HK-2 (cell line): ENCODE results near the gene KRTAP12-4.
"Not testable (repeated sequence)": the region's sequence is repeated elsewhere in the genome, so short reads cannot be mapped to it uniquely, and the experiment has no call there.

Experiments used
- DNase-seq: peaks from one replicate; pipeline ENCODE4 v3.0.0-alpha.2; 2018; ENCODE audit not compliant: unreplicated experiment

Gene KRTAP12-4

DNA sequence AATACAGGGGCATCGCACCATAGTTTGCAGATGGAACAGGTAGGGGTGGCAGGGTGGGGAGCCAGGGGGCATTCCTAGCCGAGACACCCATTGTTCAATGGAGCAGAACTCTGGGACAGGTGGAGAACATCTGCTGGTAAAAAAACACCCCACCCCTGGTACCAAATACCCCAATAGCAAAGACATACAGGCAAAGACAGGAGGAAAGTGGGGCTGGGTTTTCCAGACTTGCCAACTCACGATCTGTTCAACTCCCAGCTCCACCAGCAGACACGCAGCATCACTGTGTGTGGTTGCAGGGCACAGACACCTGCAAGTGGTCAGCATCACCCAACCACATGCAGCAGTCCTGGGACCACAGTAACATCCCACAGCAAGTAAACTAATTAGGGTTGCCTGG is 42.9 kb downstream of the KRTAP12-4 start:
- DNase-seq, result no peak

- not testable (repeated sequence) for DNase-seq
Measured at GRCh38 chr21:44610157-44610843, 44.2 kb downstream of the KRTAP12-4 start.

DNA sequence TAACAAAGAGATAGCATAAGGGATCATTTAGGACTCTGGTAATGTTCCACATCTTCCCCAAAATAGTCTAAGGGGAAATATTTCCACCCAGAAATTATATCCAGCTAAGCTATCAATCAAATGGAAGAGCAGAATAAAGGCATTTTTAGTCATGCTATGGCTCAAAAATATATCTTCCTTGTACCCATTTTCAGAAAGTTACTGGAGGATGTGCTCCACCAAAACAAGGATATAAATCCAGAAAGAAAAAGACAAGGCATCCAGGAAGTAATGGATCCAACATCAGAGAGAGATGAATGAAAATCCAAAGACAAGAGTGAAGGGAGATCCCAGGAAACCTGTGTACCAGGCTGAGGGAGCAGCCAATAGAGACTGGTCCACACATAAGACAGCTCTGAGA is 45.3 kb downstream of the KRTAP12-4 start:
- no peak for DNase-seq

- DNase-seq, result no peak
Measured at GRCh38 chr21:44606495-44606894, 48.0 kb downstream of the KRTAP12-4 start.
